WTC11 (cell line): Measurements from ENCODE around the gene CD9. TPM values are rescaled to one million over a fixed set of nuclear protein-coding genes. Genes with fewer than 3 reads are reported as not detected.

Experiments
- ATAC-seq: fragments of 200-7000 bp; cut with Tn5 transposase; 2 replicates; pipeline ENCODE4 v1.10.0; 2021; ENCODE audit warnings: mild to moderate bottlenecking, moderate library complexity
- CTCF ChIA-PET: fragments of 300-600 bp; sonication (Branson Sonifier 250); formaldehyde crosslinking; loops from one replicate; lab custom pipeline; 2021; ENCODE audit warnings: antibody characterized with exemption; lab: Charles Lee
- POLR2A ChIA-PET: fragments of 350-600 bp; sonication (Branson Sonifier 250); formaldehyde crosslinking; loops from one replicate; lab custom pipeline; 2021; ENCODE audit warnings: antibody characterized with exemption; lab: Charles Lee
- DNase-seq: peaks from one replicate; pipeline ENCODE4 v3.0.0; 2021; ENCODE audit warnings: low spot score
- H3K27ac Mint-ChIP-seq: 2 replicates; pipeline ENCODE4 v1.8.0; 2021; ENCODE audit warnings: mixed read lengths
- H3K27me3 Mint-ChIP-seq: 2 replicates; pipeline ENCODE4 v1.8.0; 2021; ENCODE audit warnings: low read depth, mild to moderate bottlenecking, moderate library complexity, mixed read lengths
- H3K36me3 Mint-ChIP-seq: 2 replicates; pipeline ENCODE4 v1.8.0; 2021; ENCODE audit warnings: mixed read lengths
- H3K4me1 Mint-ChIP-seq: 2 replicates; pipeline ENCODE4 v1.8.0; 2022; ENCODE audit warnings: mixed read lengths
- H3K4me3 Mint-ChIP-seq: 2 replicates; pipeline ENCODE4 v1.8.0; 2021; ENCODE audit warnings: mild to moderate bottlenecking, moderate library complexity, mixed read lengths
- H3K9me3 Mint-ChIP-seq: 2 replicates; pipeline ENCODE4 v1.8.0; 2021; ENCODE audit warnings: mixed read lengths
- AFF4 ChIP-seq: sonication (generic); formaldehyde crosslinking; IDR thresholded peaks from 2 replicates; pipeline ENCODE4 v1.8.1; 2023; ENCODE audit warnings: mild to moderate bottlenecking, missing genetic modification reagents, borderline replicate concordance
- ATF2 ChIP-seq: sonication (generic); formaldehyde crosslinking; IDR thresholded peaks from 2 replicates; pipeline ENCODE4 v1.8.1; 2022; ENCODE audit warnings: low read depth, missing genetic modification reagents, borderline replicate concordance
- CTCF ChIP-seq: fragments of 200-600 bp; IDR thresholded peaks from 2 replicates; pipeline ENCODE4 v1.8.0; 2022; ENCODE audit warnings: antibody characterized with exemption
- ELF4 ChIP-seq: sonication (generic); formaldehyde crosslinking; IDR thresholded peaks from 2 replicates; pipeline ENCODE4 v1.8.1; 2022; ENCODE audit warnings: low read depth, mild to moderate bottlenecking, moderate library complexity, missing genetic modification reagents
- FOXP1 ChIP-seq: sonication (generic); formaldehyde crosslinking; IDR thresholded peaks from 2 replicates; pipeline ENCODE4 v1.8.0; 2022; ENCODE audit warnings: missing genetic modification reagents, mild to moderate bottlenecking, moderate library complexity, borderline replicate concordance
- KAT7 ChIP-seq: sonication (generic); formaldehyde crosslinking; IDR thresholded peaks from 2 replicates; pipeline ENCODE4 v1.8.1; 2023; ENCODE audit warnings: missing genetic modification reagents, mild to moderate bottlenecking, borderline replicate concordance
- NFE2L1 ChIP-seq: sonication (generic); formaldehyde crosslinking; IDR thresholded peaks from 2 replicates; pipeline ENCODE4 v1.8.1; 2023; ENCODE audit warnings: missing genetic modification reagents
- NFYB ChIP-seq: sonication (generic); formaldehyde crosslinking; conservative IDR thresholded peaks from 2 replicates; pipeline ENCODE4 v1.8.0; 2022; ENCODE audit warnings: low read depth, missing genetic modification reagents
- NR3C1 ChIP-seq: sonication (generic); formaldehyde crosslinking; conservative IDR thresholded peaks from 2 replicates; pipeline ENCODE4 v1.8.1; 2023; ENCODE audit warnings: low read depth, mild to moderate bottlenecking, missing genetic modification reagents
- PRRX2 ChIP-seq: fragments of 250-450 bp; sonication (Bioruptor Pico); IDR thresholded peaks from 2 replicates; pipeline ENCODE4 v1.8.0; 2021; ENCODE audit warnings: mild to moderate bottlenecking
- SMAD3 ChIP-seq: sonication (generic); formaldehyde crosslinking; IDR thresholded peaks from 2 replicates; pipeline ENCODE4 v1.8.0; 2022; ENCODE audit warnings: missing genetic modification reagents, mild to moderate bottlenecking, borderline replicate concordance
- ZNF219 ChIP-seq: sonication (generic); formaldehyde crosslinking; IDR thresholded peaks from 2 replicates; pipeline ENCODE4 v1.8.0; 2023; ENCODE audit warnings: missing genetic modification reagents, mild to moderate bottlenecking, borderline replicate concordance
- ZNF317 ChIP-seq: sonication (generic); formaldehyde crosslinking; IDR thresholded peaks from 2 replicates; pipeline ENCODE4 v1.8.1; 2023; ENCODE audit warnings: low read depth, mild to moderate bottlenecking, moderate library complexity, missing genetic modification reagents, borderline replicate concordance
- ZNF416 ChIP-seq: fragments of 250-450 bp; sonication (Bioruptor Pico); IDR thresholded peaks from 2 replicates; pipeline ENCODE4 v1.9.0; 2021; ENCODE audit warnings: mild to moderate bottlenecking, inconsistent platforms
- ZNF423 ChIP-seq: fragments of 250-450 bp; sonication (Bioruptor Pico); IDR thresholded peaks from 2 replicates; pipeline ENCODE4 v2.1.2; 2022; ENCODE audit warnings: mild to moderate bottlenecking, moderate library complexity
- ZNF532 ChIP-seq: fragments of 250-450 bp; sonication (Bioruptor Pico); IDR thresholded peaks from 2 replicates; pipeline ENCODE4 v1.9.0; 2021; ENCODE audit warnings: mild to moderate bottlenecking, borderline replicate concordance
- total RNA-seq: library from RNA; stranded (reverse); gene quantifications from 3 replicates; pipeline ENCODE4 v1.2.3, GENCODE V29; 2021

The CD9 gene
- total RNA-seq, 1 experiment from 2014 or later = 260 TPM

GRCh38 chr12:6215120-6215807 lies 15.1 kb downstream of the CD9 start (continued):
- TF ChIP-seq PRRX2 = no peak
- no peak for TF ChIP-seq ATF2 (CRISPR knock-in tag)
- no peak for TF ChIP-seq AFF4 (CRISPR knock-in tag)
- TF ChIP-seq KAT7 (CRISPR knock-in tag) = no peak
- TF ChIP-seq NR3C1 (CRISPR knock-in tag) = no peak
- TF ChIP-seq ELF4 (CRISPR knock-in tag) = no peak
- no peak for TF ChIP-seq CTCF
- TF ChIP-seq FOXP1 (CRISPR knock-in tag) = no peak

- ChIA-PET POLR2A (interaction anchor here (1.2 to 2.7 kb wide), 5 partner anchors 9 to 20 kb away, joined by 3 to 25 read pairs (median 4); no protein-coding TSS in a partner anchor), CTCF (interaction anchor here (1.4 to 5.4 kb wide), 5 partner anchors 11 to 158 kb away, joined by 4 to 70 read pairs (median 23); partner anchors contain the start of gene CD9)
- DNase-seq (peak; percentile 47), ATAC-seq (peak; percentile 11)
- Mint-ChIP-seq H3K27me3 (no peaks in the 10 kb centered on the region), H3K36me3 (peaks cover 45% of the 10 kb centered on the region), H3K4me3 (peak overlapping the region; percentile 58), H3K9me3 (no peaks in the 10 kb centered on the region), H3K4me1 (peaks cover 99% of the 10 kb centered on the region), H3K27ac (peak overlapping the region; percentile 100)
- TF ChIP-seq NFE2L1 (CRISPR knock-in tag) = no peak
- no peak for TF ChIP-seq SMAD3 (CRISPR knock-in tag)
- TF ChIP-seq ZNF317 (CRISPR knock-in tag) = no peak
- no peak for TF ChIP-seq ZNF219
- TF ChIP-seq ZNF416 (CRISPR knock-in tag) = no peak
- no peak for TF ChIP-seq ZNF532 (CRISPR knock-in tag)
- TF ChIP-seq FOXP1 (CRISPR knock-in tag) = no peak
- TF ChIP-seq ZNF423 (CRISPR knock-in tag) = no peak
- no peak for TF ChIP-seq NFYB (CRISPR knock-in tag)
Measured at GRCh38 chr12:6215932-6216494, 15.8 kb downstream of the CD9 start.
